HepG2 (cell line): ENCODE measurements around the gene PDLIM4. TPM values are rescaled to one million over a fixed set of nuclear protein-coding genes. Genes with fewer than 3 reads are reported as not detected.

ENCODE experiments used
- ATAC-seq: fragments of 200-7000 bp; cut with Tn5 transposase; 3 replicates; pipeline ENCODE4 v1.9.1; 2020; ENCODE audit warnings: mild to moderate bottlenecking, moderate library complexity
- BruUV-seq: library from RNA; stranded (reverse); fragments of 400-500 nt; replicated peaks from 2 replicates; lab custom pipeline; 2021; lab: Mats Ljungman, UMichigan
- CTCF ChIA-PET: fragments of 300-600 bp; formaldehyde crosslinking; extraction: SDS; loops from one replicate; lab custom pipeline; 2021; ENCODE audit warnings: low total read pairs, inconsistent platforms, low intra/inter-chr PET ratio; lab: Yijun Ruan, JAX
- POLR2A ChIA-PET: fragments of 350-600 bp; sonication (Branson Sonifier 250); formaldehyde crosslinking; loops from one replicate; lab custom pipeline; 2020; ENCODE audit warnings: antibody characterized with exemption, inconsistent platforms; lab: Yijun Ruan, JAX
- DNase-seq: peaks from one replicate; pipeline ENCODE4 v3.0.0-alpha.2; 2015; ENCODE audit warnings: low spot score
- FAIRE-seq: peaks from 3 replicates; lab custom pipeline; 2011; peaks lifted over from hg19 to GRCh38; lab: Jason Lieb, UNC
- H2AFZ ChIP-seq: one replicate; pipeline ENCODE4 v1.6.1; 2011; ENCODE audit warnings: low read length, inconsistent platforms
- H3K27ac ChIP-seq: fragments of 300-600 bp; 3 replicates; pipeline ENCODE4 v1.8.0; 2011; ENCODE audit warnings: mixed run types, mild to moderate bottlenecking, mixed read lengths, low read length, inconsistent platforms; ENCODE audit not compliant: insufficient read depth; ENCODE audit errors: extremely low read length
- H3K27me3 ChIP-seq, 2 experiments: fragments of 200-600 bp in 1 of 2; 2 replicates in 1 of 2; 3 replicates in 1 of 2; pipeline versions ENCODE4 v1.6.0 to v1.8.0; 2011; ENCODE audit warnings: low read length in 2 of 2, mild to moderate bottlenecking in 2 of 2, moderate library complexity in 2 of 2, inconsistent platforms in 1 of 2; ENCODE audit not compliant: insufficient read depth in 2 of 2, control insufficient read depth in 1 of 2
- H3K36me3 ChIP-seq, 2 experiments: fragments of 200-600 bp in 1 of 2; replicated peaks in 1 of 2; 2 replicates in 1 of 2; 3 replicates in 1 of 2; pipeline versions ENCODE4 v1.5.1 to v1.8.0; 2011; ENCODE audit warnings: low read length in 2 of 2, inconsistent platforms in 1 of 2; ENCODE audit not compliant: insufficient read depth in 2 of 2, control insufficient read depth in 1 of 2
- H3K4me1 ChIP-seq: 2 replicates; pipeline ENCODE4 v1.5.1; 2012; ENCODE audit warnings: low read length, inconsistent platforms; ENCODE audit not compliant: insufficient read depth
- H3K4me2 ChIP-seq: 2 replicates; pipeline ENCODE4 v1.6.0; 2011; ENCODE audit warnings: low read depth, low read length, inconsistent platforms
- H3K4me3 ChIP-seq, 3 experiments: fragments of 200-600 bp in 1 of 3; sonication (generic), shearing (Covaris generic) in 1 of 3; replicated peaks in 1 of 3; 2 replicates each; pipeline ENCODE4 v1.5.1; 2011 to 2016; ENCODE audit warnings: low read length in 3 of 3, inconsistent platforms in 2 of 3, low read depth in 2 of 3, mild to moderate bottlenecking in 2 of 3, control low read depth in 1 of 3, mixed read lengths in 1 of 3; ENCODE audit not compliant: insufficient read depth in 1 of 3
- H3K79me2 ChIP-seq: one replicate; pipeline ENCODE4 v1.6.1; 2011; ENCODE audit warnings: low read length, inconsistent platforms; ENCODE audit not compliant: insufficient read depth
- H3K9ac ChIP-seq: 2 replicates; pipeline ENCODE4 v1.6.0; 2011; ENCODE audit warnings: mild to moderate bottlenecking, low read depth, low read length, inconsistent platforms; ENCODE audit not compliant: insufficient read depth
- H3K9me3 ChIP-seq: 2 replicates; pipeline ENCODE4 v1.5.1; 2012; ENCODE audit warnings: mild to moderate bottlenecking, low read length
- H4K20me1 ChIP-seq: 2 replicates; pipeline ENCODE4 v1.6.0; 2011; ENCODE audit warnings: inconsistent platforms, mild to moderate bottlenecking, low read length, moderate library complexity; ENCODE audit not compliant: insufficient read depth
- HNRNPK ChIP-seq: fragments of 200-400 bp; formaldehyde crosslinking; IDR thresholded peaks from 2 replicates; pipeline ENCODE4 v1.6.1; 2018; ENCODE audit warnings: low read length, low read depth, moderate library complexity, mild to moderate bottlenecking; ENCODE audit not compliant: poor library complexity, severe bottlenecking
- PITX1 ChIP-seq: sonication (generic); formaldehyde crosslinking; IDR thresholded peaks from 2 replicates; pipeline ENCODE4 v1.5.1; 2020; ENCODE audit warnings: mild to moderate bottlenecking, missing genetic modification reagents
- SMAD3 ChIP-seq: sonication (generic); formaldehyde crosslinking; IDR thresholded peaks from 2 replicates; pipeline ENCODE4 v1.4.0; 2020; ENCODE audit warnings: missing genetic modification reagents
- SRF ChIP-seq: IDR thresholded peaks from 2 replicates; pipeline ENCODE4 v1.6.1; 2011; ENCODE audit warnings: mild to moderate bottlenecking, low read depth, low read length, moderate library complexity
- TCF12 ChIP-seq, 2 experiments: fragments of 450-650 bp in 1 of 2; sonication (generic) in 1 of 2; formaldehyde crosslinking in 1 of 2; IDR thresholded peaks; 2 replicates each; pipeline versions ENCODE4 v1.6.1 to v1.8.0; 2017 to 2022; ENCODE audit warnings: antibody characterized with exemption in 1 of 2, mild to moderate bottlenecking in 1 of 2, missing genetic modification reagents in 1 of 2, moderate library complexity in 1 of 2
- ZEB1 ChIP-seq: IDR thresholded peaks from 2 replicates; pipeline ENCODE4 v1.6.1; 2012; ENCODE audit warnings: mild to moderate bottlenecking, low read depth, inconsistent platforms; ENCODE audit not compliant: insufficient replicate concordance
- ZNF432 ChIP-seq: sonication (generic); formaldehyde crosslinking; IDR thresholded peaks from 2 replicates; pipeline ENCODE4 v1.5.0; 2020; ENCODE audit warnings: missing genetic modification reagents, mild to moderate bottlenecking, borderline replicate concordance
- WGBS: methylation state at CpG from one replicate; pipeline ENCODE4 v1.1.6; 2017; ENCODE audit warnings: low lambda C conversion rate; 5-methylcytosine and 5-hydroxymethylcytosine counted together
- in situ Hi-C: cut with HindIII; loops from 2 replicates; pipeline ENCODE4 v1.10.0; 2017; ENCODE audit warnings: low pct_unique_long_range_greater_than_20kb; ENCODE audit not compliant: extremely low pct_ligation_motif_present
- intact Hi-C: fragments of 100-400 bp; cut with micrococcal nuclease; formaldehyde crosslinking; loops from one replicate; pipeline ENCODE4 v1.10.0; 2022; ENCODE audit not compliant: unreplicated experiment
- polyA plus RNA-seq, 8 experiments: library from polyadenylated mRNA; depleted of rRNA in 3 of 8; stranded (reverse) in 7 of 8; unstranded in 1 of 8; fragments of >200 nt; fragmentation: Illumina TruSeq in 4 of 8; extraction: Trizol in 4 of 8; gene quantifications; 2 replicates each; pipeline versions ENCODE4 v1.2.1 to v1.2.3, GENCODE V29; 2011 to 2016; ENCODE audit warnings: low read depth in 4 of 8, missing spikeins in 1 of 8, mixed read lengths in 1 of 8; ENCODE audit not compliant: insufficient read depth in 1 of 8
- total RNA-seq, 5 experiments: library from RNA; depleted of rRNA; stranded (reverse); fragments of >200 nt; fragmentation: Illumina TruSeq; extraction: Trizol; gene quantifications; 2 replicates each; pipeline ENCODE4 v1.2.3, GENCODE V29; 2016; ENCODE audit warnings: low read depth in 1 of 5
- TF ChIP-seq, protein P1 (sequence below): sonication (generic); IDR thresholded peaks from 2 replicates; pipeline ENCODE4 v1.6.1; 2016; ENCODE audit warnings: low read depth, borderline replicate concordance
- TF ChIP-seq, protein P2 (sequence below): sonication (generic); formaldehyde crosslinking; IDR thresholded peaks from 2 replicates; pipeline ENCODE4 v1.5.0; 2020; ENCODE audit warnings: missing genetic modification reagents, mild to moderate bottlenecking, borderline replicate concordance
- TF ChIP-seq, protein P3 (sequence below): sonication (generic); formaldehyde crosslinking; IDR thresholded peaks from 2 replicates; pipeline ENCODE4 v1.5.0; 2020; ENCODE audit warnings: missing genetic modification reagents, mild to moderate bottlenecking, borderline replicate concordance
- TF ChIP-seq, protein P4 (sequence below): fragments of 450-650 bp; IDR thresholded peaks from 2 replicates; pipeline ENCODE4 v1.6.1; 2016

The PDLIM4 gene
- total and polyA plus RNA-seq, 2 of the 13 experiments (the other 11 are each of a cell fraction or from before 2014, with no cell fraction given): 1.1 to 2.3 TPM

DNA sequence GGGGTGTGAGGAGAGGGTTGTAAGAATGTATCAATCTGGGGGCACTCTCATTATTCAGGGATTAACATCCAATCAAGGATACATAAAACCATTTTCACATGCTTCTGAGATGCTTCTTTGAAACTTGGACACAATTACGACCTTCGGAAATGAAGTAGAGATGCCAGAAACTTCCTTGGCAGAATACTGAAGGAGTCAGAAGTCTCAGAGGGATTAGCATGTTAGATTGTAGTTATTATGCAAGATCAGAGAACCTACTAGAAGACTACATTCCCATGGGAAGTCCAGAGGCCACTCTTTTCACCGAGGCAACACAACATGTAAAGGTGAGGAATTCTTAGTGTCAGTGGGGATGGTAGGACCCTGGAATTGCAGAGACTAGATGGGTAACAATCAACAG, 31.6 kb downstream of the PDLIM4 start:
- H3K4me2 ChIP-seq: no peak overlapping the region
- ChIA-PET POLR2A (no interaction called here), CTCF (no interaction called here)
- no peak overlapping the region for H3K4me3 ChIP-seq
- TF ChIP-seq, protein P1, sequence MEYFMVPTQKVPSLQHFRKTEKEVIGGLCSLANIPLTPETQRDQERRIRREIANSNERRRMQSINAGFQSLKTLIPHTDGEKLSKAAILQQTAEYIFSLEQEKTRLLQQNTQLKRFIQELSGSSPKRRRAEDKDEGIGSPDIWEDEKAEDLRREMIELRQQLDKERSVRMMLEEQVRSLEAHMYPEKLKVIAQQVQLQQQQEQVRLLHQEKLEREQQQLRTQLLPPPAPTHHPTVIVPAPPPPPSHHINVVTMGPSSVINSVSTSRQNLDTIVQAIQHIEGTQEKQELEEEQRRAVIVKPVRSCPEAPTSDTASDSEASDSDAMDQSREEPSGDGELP: no peak
- no peak for TF ChIP-seq SMAD3 (CRISPR knock-in tag)
- no peak overlapping the region for H3K27ac ChIP-seq
- no peaks in the 10 kb centered on the region for H4K20me1 ChIP-seq
- no peaks in the 10 kb centered on the region; a peak in 1 of 5 replicates for H3K27me3 ChIP-seq
- intact Hi-C loops (no loop called here), in situ Hi-C loops (no loop called here)
- no peak overlapping the region for H2AFZ ChIP-seq
- DNase-seq (no peak), ATAC-seq (no peak), FAIRE-seq (no peak)
- no TSS peak for BruUV-seq
- H3K79me2 ChIP-seq: no peaks in the 10 kb centered on the region
- 72% methylated on average over 3 of the region's 3 CpGs for WGBS
- H3K9ac ChIP-seq: no peak overlapping the region
- H3K9me3 ChIP-seq: no peaks in the 10 kb centered on the region
- H3K4me1 ChIP-seq: peaks cover 9% of the 10 kb centered on the region
- H3K36me3 ChIP-seq: no peaks in the 10 kb centered on the region

DNA sequence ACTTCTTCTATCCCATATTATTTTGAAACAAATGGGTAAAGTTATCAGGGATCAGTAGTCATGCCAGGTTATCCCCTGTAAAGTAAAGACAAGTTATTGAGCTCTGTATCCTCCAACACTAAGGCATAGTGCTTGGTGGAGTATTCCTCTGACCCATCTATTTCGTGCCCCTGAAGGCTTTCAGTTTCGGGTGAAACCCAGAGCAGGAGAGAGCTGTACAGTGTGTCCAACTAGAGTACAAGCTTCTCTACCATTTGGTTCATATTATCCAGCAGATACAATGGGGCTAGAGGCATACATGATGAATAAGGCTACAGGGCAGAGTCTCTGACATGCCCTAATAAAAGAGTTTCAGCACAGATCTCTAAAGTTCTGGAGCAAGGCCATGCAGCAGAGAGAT, 33.5 kb downstream of the PDLIM4 start:
- Histone ChIP-seq H3K9me3 (no peaks in the 10 kb centered on the region), H3K4me1 (peaks cover 23% of the 10 kb centered on the region), H3K4me3 (no peak overlapping the region), H3K27ac (no peak overlapping the region), H3K4me2 (no peak overlapping the region), H4K20me1 (no peaks in the 10 kb centered on the region), H3K79me2 (no peaks in the 10 kb centered on the region), H3K9ac (no peak overlapping the region), H3K27me3 (no peaks in the 10 kb centered on the region; a peak in 2 of 5 replicates), H3K36me3 (no peaks in the 10 kb centered on the region), H2AFZ (no peak overlapping the region)
- no TSS peak for BruUV-seq
- in situ Hi-C loops: loop anchor here (10.0 kb wide), 1 partner anchor 204 kb away; the partner anchor contains the start of gene IRF1
- DNase-seq (no peak), ATAC-seq (no peak), FAIRE-seq (no peak)
- intact Hi-C loops: loop anchor here (5.0 kb wide), 1 partner anchor 76 kb away; the partner anchor contains the start of gene SLC22A5
- WGBS: 69% methylated on average over 2 of the region's 2 CpGs
- ChIA-PET CTCF (no interaction called here), POLR2A (interaction anchor here (4.7 kb wide), 1 partner anchor 78 kb away, joined by 51 read pairs; the partner anchor contains the start of gene SLC22A5)
- TF ChIP-seq ZEB1 (no peak), SRF (no peak), ZNF432 (CRISPR knock-in tag) (no peak), PITX1 (no peak), TCF12 (IDR thresholded peaks at IDR 0.05) (no peak), TCF12 (CRISPR knock-in tag; IDR thresholded peaks at IDR 0.05) (no peak), HNRNPK (no peak)
- TF ChIP-seq, protein P2, sequence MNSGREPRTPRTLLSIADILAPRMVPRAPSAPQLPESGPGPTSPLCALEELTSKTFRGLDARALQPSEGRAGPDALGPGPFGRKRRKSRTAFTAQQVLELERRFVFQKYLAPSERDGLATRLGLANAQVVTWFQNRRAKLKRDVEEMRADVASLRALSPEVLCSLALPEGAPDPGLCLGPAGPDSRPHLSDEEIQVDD (CRISPR knock-in tag): no peak
- TF ChIP-seq, protein P3, sequence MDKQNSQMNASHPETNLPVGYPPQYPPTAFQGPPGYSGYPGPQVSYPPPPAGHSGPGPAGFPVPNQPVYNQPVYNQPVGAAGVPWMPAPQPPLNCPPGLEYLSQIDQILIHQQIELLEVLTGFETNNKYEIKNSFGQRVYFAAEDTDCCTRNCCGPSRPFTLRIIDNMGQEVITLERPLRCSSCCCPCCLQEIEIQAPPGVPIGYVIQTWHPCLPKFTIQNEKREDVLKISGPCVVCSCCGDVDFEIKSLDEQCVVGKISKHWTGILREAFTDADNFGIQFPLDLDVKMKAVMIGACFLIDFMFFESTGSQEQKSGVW (CRISPR knock-in tag): no peak
- TF ChIP-seq, protein P4, sequence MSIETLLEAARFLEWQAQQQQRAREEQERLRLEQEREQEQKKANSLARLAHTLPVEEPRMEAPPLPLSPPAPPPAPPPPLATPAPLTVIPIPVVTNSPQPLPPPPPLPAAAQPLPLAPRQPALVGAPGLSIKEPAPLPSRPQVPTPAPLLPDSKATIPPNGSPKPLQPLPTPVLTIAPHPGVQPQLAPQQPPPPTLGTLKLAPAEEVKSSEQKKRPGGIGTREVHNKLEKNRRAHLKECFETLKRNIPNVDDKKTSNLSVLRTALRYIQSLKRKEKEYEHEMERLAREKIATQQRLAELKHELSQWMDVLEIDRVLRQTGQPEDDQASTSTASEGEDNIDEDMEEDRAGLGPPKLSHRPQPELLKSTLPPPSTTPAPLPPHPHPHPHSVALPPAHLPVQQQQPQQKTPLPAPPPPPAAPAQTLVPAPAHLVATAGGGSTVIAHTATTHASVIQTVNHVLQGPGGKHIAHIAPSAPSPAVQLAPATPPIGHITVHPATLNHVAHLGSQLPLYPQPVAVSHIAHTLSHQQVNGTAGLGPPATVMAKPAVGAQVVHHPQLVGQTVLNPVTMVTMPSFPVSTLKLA: no peak
